Hepatocyte (in vitro differentiated cells): ENCODE results near the gene CABCOCO1. TPM values are rescaled to one million over a fixed set of nuclear protein-coding genes. Genes with fewer than 3 reads are reported as not detected.

Experiments used
- DNase-seq: peaks from one replicate; pipeline ENCODE4 v3.0.0-alpha.2; 2016; ENCODE audit warnings: low spot score
- H2AFZ ChIP-seq: fragments of 200-600 bp; sonication (generic); 2 replicates; pipeline ENCODE4 v1.6.0; 2016; ENCODE audit warnings: antibody characterized with exemption, mild to moderate bottlenecking
- H3K27ac ChIP-seq: fragments of 200-600 bp; sonication (generic); 2 replicates; pipeline ENCODE4 v1.5.1; 2016; ENCODE audit warnings: mild to moderate bottlenecking
- H3K27me3 ChIP-seq: fragments of 200-600 bp; sonication (generic); 2 replicates; pipeline ENCODE4 v1.6.1; 2016
- H3K36me3 ChIP-seq: fragments of 200-600 bp; sonication (generic); replicated peaks from 2 replicates; pipeline ENCODE4 v1.5.1; 2016; ENCODE audit warnings: low read depth; ENCODE audit not compliant: insufficient read depth
- H3K4me1 ChIP-seq: fragments of 200-600 bp; sonication (generic); 2 replicates; pipeline ENCODE4 v1.5.1; 2016; ENCODE audit warnings: mild to moderate bottlenecking, moderate library complexity; ENCODE audit not compliant: insufficient read depth
- H3K4me2 ChIP-seq: fragments of 200-600 bp; sonication (generic); 2 replicates; pipeline ENCODE4 v1.6.0; 2016
- H3K4me3 ChIP-seq: fragments of 200-600 bp; sonication (generic); 2 replicates; pipeline ENCODE4 v1.5.1; 2016; ENCODE audit warnings: mild to moderate bottlenecking
- H3K79me2 ChIP-seq: fragments of 200-600 bp; sonication (generic); 2 replicates; pipeline ENCODE4 v1.6.0; 2017; ENCODE audit warnings: mild to moderate bottlenecking
- H3K9me2 ChIP-seq: fragments of 200-600 bp; sonication (generic); replicated peaks from 2 replicates; pipeline ENCODE4 v1.6.0; 2017; ENCODE audit warnings: mild to moderate bottlenecking; ENCODE audit not compliant: insufficient read depth
- H3K9me3 ChIP-seq: fragments of 200-600 bp; sonication (generic); 2 replicates; pipeline ENCODE4 v1.5.1; 2016; ENCODE audit warnings: low read depth, mild to moderate bottlenecking
- H4K20me1 ChIP-seq: fragments of 200-600 bp; sonication (generic); 2 replicates; pipeline ENCODE4 v1.6.0; 2016; ENCODE audit warnings: mild to moderate bottlenecking; ENCODE audit not compliant: insufficient read depth, poor library complexity, severe bottlenecking
- EZH2 ChIP-seq: fragments of 200-600 bp; sonication (generic); IDR thresholded peaks from 2 replicates; pipeline ENCODE4 v1.6.1; 2016; ENCODE audit warnings: antibody characterized with exemption, mild to moderate bottlenecking, borderline replicate concordance
- EZH2phosphoT487 ChIP-seq: fragments of 200-600 bp; sonication (generic); IDR thresholded peaks from one replicate; pipeline ENCODE4 v1.6.1; 2018; ENCODE audit warnings: antibody characterized with exemption, mild to moderate bottlenecking, low read depth, moderate library complexity; ENCODE audit not compliant: unreplicated experiment, severe bottlenecking
- WGBS: methylation state at CpG from one replicate; pipeline ENCODE4 v1.1.6; 2016; ENCODE audit warnings: low lambda C conversion rate; ENCODE audit errors: missing lambda C conversion rate; 5-methylcytosine and 5-hydroxymethylcytosine counted together
- polyA plus RNA-seq: library from polyadenylated mRNA; unstranded; fragments of >200 nt; fragmentation: Nextera tagmentation; extraction: Ambion mirVana; gene quantifications from 2 replicates; pipeline ENCODE4 v1.2.1, GENCODE V29; 2016
- total RNA-seq: library from RNA; depleted of rRNA; stranded (reverse); fragments of >200 nt; gene quantifications from 2 replicates; pipeline ENCODE4 v1.2.3, GENCODE V29; 2014
- TF ChIP-seq, protein P1 (sequence below): fragments of 200-600 bp; sonication (generic); IDR thresholded peaks from 2 replicates; pipeline ENCODE4 v1.5.1; 2016; ENCODE audit warnings: antibody characterized with exemption, mild to moderate bottlenecking; ENCODE audit not compliant: poor library complexity

Gene CABCOCO1
- total and polyA plus RNA-seq, 2 experiments from 2014 or later, result 1.4 to 1.6 TPM

DNA sequence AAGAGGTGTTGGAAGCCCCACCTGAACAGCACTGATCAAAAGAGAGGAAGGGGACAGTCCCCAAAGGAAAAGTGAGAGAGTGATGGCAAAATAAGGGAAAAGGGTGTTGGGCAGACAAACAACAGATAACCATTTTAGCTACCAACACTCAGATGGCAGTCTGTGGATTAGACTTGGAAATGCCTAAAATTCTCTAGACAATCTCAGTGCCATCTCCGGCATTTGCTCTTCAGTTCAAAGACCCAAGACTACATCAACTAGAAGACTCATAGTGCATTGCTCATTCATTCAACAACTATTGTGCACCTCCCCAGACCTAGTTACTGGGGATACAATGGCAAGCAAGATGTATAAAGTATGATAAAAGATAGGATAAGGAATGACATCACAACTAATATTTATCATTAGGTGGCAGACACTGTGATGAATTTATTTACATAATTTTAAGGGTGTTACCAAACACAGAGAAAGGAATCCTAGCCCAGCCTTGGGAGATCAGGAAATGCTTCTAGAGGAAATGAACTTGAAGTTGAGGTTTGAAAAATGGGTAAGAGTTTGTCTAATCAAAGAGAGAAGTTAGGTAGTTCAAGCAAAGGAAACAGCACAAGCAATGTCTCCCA is 129.5 kb downstream of the CABCOCO1 start:
- Histone ChIP-seq H3K9me3 (no peaks in the 10 kb centered on the region), H3K27ac (no peak overlapping the region), H3K79me2 (no peaks in the 10 kb centered on the region), H2AFZ (no peak overlapping the region), H3K4me3 (no peak overlapping the region), H3K27me3 (no peaks in the 10 kb centered on the region), H4K20me1 (no peaks in the 10 kb centered on the region), H3K4me2 (no peak overlapping the region), H3K4me1 (no peaks in the 10 kb centered on the region), H3K9me2 (no peaks in the 10 kb centered on the region), H3K36me3 (no peaks in the 10 kb centered on the region)
- WGBS, result 92% methylated on average over 1 of the region's 1 CpG
- DNase-seq, result no peak
- TF ChIP-seq EZH2, result no peak
- TF ChIP-seq, protein P1, sequence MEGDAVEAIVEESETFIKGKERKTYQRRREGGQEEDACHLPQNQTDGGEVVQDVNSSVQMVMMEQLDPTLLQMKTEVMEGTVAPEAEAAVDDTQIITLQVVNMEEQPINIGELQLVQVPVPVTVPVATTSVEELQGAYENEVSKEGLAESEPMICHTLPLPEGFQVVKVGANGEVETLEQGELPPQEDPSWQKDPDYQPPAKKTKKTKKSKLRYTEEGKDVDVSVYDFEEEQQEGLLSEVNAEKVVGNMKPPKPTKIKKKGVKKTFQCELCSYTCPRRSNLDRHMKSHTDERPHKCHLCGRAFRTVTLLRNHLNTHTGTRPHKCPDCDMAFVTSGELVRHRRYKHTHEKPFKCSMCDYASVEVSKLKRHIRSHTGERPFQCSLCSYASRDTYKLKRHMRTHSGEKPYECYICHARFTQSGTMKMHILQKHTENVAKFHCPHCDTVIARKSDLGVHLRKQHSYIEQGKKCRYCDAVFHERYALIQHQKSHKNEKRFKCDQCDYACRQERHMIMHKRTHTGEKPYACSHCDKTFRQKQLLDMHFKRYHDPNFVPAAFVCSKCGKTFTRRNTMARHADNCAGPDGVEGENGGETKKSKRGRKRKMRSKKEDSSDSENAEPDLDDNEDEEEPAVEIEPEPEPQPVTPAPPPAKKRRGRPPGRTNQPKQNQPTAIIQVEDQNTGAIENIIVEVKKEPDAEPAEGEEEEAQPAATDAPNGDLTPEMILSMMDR, result no peak
- TF ChIP-seq EZH2phosphoT487, result no peak

DNA sequence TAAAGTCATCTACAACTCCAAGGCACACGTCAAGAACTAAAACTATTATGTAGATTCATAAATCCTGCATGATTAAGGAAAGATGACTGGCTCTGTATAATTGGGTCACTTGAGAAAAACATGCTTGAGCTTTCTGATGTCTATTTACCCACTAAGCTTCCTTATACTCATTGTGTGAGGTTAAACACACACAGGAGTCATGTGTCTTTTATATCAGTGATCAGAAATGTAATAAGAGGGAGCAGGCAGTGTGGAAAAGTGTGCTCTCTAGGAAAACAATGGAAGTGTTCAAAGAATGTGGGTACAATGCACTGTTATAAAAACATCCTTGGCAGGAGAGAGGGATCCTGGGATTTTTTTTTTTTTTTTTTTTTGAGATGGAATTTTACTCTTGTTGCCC is 130.2 kb downstream of the CABCOCO1 start:
- Histone ChIP-seq H2AFZ (no peak overlapping the region), H3K36me3 (no peaks in the 10 kb centered on the region), H3K4me1 (no peaks in the 10 kb centered on the region), H4K20me1 (no peaks in the 10 kb centered on the region), H3K27me3 (no peaks in the 10 kb centered on the region), H3K27ac (no peak overlapping the region), H3K79me2 (no peaks in the 10 kb centered on the region), H3K9me2 (no peaks in the 10 kb centered on the region), H3K4me2 (no peak overlapping the region), H3K4me3 (no peak overlapping the region), H3K9me3 (no peaks in the 10 kb centered on the region)
- 89% methylated on average over 1 of the region's 1 CpG for WGBS
- DNase-seq, result no peak
- TF ChIP-seq, protein P1, result no peak
- TF ChIP-seq EZH2phosphoT487 (no peak), EZH2 (no peak)

DNA sequence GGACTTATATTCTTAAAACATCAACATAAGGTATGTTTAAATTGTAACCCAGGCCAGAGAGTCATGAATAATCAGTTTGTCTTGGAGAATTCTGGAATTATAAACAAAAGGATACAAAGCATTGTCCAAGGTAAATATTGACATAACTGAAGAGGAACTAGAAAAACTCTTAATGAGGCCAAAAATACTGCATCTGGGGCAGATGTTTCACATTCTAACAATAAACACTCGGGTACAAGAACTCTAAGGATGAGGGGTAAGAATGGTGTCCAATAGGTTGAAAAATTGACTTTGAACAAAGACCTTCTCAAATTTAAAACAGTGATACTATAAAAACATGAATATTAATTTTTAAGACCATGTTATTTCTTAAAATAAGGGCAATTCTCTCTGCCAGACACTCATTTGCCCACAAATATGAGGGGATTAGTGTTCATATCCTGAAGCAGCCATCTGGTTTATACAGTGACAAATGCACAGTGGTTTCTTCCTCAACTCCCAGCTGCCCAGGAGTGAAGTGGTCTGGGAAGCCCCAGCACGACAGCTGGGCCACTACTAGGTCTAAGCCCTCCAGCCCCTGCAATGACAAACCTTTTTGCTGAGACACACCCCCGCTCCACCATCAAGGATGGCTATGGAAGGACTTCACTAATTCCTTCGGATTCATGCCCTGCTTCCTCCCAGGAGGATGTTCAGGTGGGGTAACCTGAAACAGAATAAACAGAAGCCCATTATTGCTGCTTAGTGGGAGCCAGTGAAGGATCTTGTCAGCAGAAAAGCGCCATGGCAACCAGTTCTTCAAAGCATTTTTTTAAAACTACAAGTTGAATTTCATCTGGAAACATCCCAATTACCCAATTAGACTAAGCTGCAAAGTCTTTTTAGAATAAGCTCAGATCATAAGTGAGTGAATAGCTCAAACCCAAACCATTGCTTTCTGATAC is 131.3 kb downstream of the CABCOCO1 start:
- Histone ChIP-seq H3K27ac (no peak overlapping the region), H3K4me2 (no peak overlapping the region)

More for the DNA sequence above, 131.3 kb downstream of the CABCOCO1 start:
- Histone ChIP-seq H2AFZ (no peak overlapping the region), H3K4me3 (no peak overlapping the region), H4K20me1 (no peaks in the 10 kb centered on the region), H3K9me2 (no peaks in the 10 kb centered on the region), H3K36me3 (no peaks in the 10 kb centered on the region), H3K27me3 (no peaks in the 10 kb centered on the region), H3K9me3 (no peaks in the 10 kb centered on the region), H3K4me1 (no peaks in the 10 kb centered on the region), H3K79me2 (no peaks in the 10 kb centered on the region)
- 69% methylated on average over 5 of the region's 5 CpGs for WGBS
- TF ChIP-seq, protein P1, result no peak
- TF ChIP-seq EZH2 (no peak), EZH2phosphoT487 (no peak)
- DNase-seq, result no peak
